ENCODE measurements around the gene PLA2G15. TPM values are rescaled to one million over a fixed set of nuclear protein-coding genes. Genes with fewer than 3 reads are reported as not detected.

Gene PLA2G15
- total and polyA plus RNA-seq, 2 experiments from 2014 or later: 3.1 to 14.8 TPM

DNA sequence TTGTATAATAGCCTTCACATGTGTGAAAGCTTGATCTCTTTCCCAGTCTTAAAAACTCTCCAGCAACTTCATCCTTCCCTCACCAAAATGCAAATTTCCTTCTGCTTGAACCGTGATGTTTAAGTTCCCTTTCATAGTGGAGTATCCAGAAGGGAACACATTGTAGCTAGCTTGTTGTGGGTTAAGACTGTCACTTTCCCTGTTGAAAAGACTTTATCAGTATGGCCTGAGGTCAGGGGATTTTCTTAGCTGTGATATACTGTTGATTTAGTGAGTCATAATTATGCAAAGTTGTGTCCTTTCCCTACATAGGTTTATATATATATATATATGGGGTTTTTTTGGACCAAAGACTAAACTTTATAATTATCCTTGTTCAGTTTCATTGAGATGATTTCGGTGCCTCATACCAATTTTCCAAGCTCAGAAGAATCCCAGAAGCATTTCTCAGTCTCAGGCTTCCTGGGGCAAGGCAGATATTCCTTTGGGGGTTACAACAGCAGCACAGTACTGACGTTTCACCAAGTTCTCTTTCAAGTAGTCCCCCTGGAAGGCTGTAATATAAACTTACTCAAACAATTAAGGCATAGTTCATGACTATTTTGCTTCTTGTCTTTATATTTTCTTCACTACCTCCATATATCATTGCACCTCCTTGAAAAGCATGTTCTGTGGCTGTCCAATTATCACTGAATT, 44.9 kb upstream of the PLA2G15 start:
- peaks cover 7% of the 10 kb centered on the region; the same call in 1 of the 2 replicates for H4K20me1 ChIP-seq (replicated peaks; ENCODE audit: insufficient read depth)
- DNase-seq (ENCODE audit: low spot score): no peak

More for the DNA sequence above, 44.9 kb upstream of the PLA2G15 start:
- peaks cover 1% of the 10 kb centered on the region for H3K27me3 Mint-ChIP-seq (ENCODE audit: insufficient read depth, low read depth, poor library complexity)
- no peaks in the 10 kb centered on the region for H3K9me3 Mint-ChIP-seq
- no peak for ATAC-seq
- H3K27ac ChIP-seq (ENCODE audit: low read depth): no peak overlapping the region
- H2AFZ ChIP-seq: no peak overlapping the region
- H3K9me2 ChIP-seq (ENCODE audit: insufficient read depth): no peaks in the 10 kb centered on the region
- TF ChIP-seq EZH2 (IDR thresholded peaks at IDR 0.05; ENCODE audit: low read depth, unreplicated experiment) (no peak), JUNB (IDR thresholded peaks at IDR 0.05; ENCODE audit: unreplicated experiment) (no peak), CREB1 (CRISPR knock-in tag; IDR thresholded peaks at IDR 0.05; ENCODE audit: low read depth) (no peak), ZNF331 (CRISPR knock-in tag; IDR thresholded peaks at IDR 0.05; ENCODE audit: low read depth) (no peak), POLR2AphosphoS5 (IDR thresholded peaks at IDR 0.05; ENCODE audit: low read depth) (no peak), EZH2phosphoT487 (IDR thresholded peaks at IDR 0.05; ENCODE audit: unreplicated experiment) (no peak), STAT1 (IDR thresholded peaks at IDR 0.05; ENCODE audit: unreplicated experiment) (no peak)
- TF ChIP-seq, protein P1, sequence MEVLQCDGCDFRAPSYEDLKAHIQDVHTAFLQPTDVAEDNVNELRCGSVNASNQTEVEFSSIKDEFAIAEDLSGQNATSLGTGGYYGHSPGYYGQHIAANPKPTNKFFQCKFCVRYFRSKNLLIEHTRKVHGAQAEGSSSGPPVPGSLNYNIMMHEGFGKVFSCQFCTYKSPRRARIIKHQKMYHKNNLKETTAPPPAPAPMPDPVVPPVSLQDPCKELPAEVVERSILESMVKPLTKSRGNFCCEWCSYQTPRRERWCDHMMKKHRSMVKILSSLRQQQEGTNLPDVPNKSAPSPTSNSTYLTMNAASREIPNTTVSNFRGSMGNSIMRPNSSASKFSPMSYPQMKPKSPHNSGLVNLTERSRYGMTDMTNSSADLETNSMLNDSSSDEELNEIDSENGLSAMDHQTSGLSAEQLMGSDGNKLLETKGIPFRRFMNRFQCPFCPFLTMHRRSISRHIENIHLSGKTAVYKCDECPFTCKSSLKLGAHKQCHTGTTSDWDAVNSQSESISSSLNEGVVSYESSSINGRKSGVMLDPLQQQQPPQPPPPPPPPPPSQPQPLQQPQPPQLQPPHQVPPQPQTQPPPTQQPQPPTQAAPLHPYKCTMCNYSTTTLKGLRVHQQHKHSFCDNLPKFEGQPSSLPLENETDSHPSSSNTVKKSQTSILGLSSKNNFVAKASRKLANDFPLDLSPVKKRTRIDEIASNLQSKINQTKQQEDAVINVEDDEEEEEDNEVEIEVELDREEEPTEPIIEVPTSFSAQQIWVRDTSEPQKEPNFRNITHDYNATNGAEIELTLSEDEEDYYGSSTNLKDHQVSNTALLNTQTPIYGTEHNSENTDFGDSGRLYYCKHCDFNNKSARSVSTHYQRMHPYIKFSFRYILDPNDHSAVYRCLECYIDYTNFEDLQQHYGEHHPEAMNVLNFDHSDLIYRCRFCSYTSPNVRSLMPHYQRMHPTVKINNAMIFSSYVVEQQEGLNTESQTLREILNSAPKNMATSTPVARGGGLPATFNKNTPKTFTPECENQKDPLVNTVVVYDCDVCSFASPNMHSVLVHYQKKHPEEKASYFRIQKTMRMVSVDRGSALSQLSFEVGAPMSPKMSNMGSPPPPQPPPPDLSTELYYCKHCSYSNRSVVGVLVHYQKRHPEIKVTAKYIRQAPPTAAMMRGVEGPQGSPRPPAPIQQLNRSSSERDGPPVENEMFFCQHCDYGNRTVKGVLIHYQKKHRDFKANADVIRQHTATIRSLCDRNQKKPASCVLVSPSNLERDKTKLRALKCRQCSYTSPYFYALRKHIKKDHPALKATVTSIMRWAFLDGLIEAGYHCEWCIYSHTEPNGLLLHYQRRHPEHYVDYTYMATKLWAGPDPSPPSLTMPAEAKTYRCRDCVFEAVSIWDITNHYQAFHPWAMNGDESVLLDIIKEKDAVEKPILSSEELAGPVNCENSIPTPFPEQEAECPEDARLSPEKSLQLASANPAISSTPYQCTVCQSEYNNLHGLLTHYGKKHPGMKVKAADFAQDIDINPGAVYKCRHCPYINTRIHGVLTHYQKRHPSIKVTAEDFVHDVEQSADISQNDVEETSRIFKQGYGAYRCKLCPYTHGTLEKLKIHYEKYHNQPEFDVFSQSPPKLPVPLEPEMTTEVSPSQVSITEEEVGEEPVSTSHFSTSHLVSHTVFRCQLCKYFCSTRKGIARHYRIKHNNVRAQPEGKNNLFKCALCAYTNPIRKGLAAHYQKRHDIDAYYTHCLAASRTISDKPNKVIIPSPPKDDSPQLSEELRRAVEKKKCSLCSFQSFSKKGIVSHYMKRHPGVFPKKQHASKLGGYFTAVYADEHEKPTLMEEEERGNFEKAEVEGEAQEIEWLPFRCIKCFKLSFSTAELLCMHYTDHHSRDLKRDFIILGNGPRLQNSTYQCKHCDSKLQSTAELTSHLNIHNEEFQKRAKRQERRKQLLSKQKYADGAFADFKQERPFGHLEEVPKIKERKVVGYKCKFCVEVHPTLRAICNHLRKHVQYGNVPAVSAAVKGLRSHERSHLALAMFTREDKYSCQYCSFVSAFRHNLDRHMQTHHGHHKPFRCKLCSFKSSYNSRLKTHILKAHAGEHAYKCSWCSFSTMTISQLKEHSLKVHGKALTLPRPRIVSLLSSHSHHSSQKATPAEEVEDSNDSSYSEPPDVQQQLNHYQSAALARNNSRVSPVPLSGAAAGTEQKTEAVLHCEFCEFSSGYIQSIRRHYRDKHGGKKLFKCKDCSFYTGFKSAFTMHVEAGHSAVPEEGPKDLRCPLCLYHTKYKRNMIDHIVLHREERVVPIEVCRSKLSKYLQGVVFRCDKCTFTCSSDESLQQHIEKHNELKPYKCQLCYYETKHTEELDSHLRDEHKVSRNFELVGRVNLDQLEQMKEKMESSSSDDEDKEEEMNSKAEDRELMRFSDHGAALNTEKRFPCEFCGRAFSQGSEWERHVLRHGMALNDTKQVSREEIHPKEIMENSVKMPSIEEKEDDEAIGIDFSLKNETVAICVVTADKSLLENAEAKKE (CRISPR knock-in tag; IDR thresholded peaks at IDR 0.05): no peak
- TF ChIP-seq, protein P2, sequence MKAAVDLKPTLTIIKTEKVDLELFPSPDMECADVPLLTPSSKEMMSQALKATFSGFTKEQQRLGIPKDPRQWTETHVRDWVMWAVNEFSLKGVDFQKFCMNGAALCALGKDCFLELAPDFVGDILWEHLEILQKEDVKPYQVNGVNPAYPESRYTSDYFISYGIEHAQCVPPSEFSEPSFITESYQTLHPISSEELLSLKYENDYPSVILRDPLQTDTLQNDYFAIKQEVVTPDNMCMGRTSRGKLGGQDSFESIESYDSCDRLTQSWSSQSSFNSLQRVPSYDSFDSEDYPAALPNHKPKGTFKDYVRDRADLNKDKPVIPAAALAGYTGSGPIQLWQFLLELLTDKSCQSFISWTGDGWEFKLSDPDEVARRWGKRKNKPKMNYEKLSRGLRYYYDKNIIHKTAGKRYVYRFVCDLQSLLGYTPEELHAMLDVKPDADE (IDR thresholded peaks at IDR 0.05): no peak
- TF ChIP-seq, protein P3, sequence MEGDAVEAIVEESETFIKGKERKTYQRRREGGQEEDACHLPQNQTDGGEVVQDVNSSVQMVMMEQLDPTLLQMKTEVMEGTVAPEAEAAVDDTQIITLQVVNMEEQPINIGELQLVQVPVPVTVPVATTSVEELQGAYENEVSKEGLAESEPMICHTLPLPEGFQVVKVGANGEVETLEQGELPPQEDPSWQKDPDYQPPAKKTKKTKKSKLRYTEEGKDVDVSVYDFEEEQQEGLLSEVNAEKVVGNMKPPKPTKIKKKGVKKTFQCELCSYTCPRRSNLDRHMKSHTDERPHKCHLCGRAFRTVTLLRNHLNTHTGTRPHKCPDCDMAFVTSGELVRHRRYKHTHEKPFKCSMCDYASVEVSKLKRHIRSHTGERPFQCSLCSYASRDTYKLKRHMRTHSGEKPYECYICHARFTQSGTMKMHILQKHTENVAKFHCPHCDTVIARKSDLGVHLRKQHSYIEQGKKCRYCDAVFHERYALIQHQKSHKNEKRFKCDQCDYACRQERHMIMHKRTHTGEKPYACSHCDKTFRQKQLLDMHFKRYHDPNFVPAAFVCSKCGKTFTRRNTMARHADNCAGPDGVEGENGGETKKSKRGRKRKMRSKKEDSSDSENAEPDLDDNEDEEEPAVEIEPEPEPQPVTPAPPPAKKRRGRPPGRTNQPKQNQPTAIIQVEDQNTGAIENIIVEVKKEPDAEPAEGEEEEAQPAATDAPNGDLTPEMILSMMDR (conservative IDR thresholded peaks at IDR 0.05; ENCODE audit: low read depth in 2 of 2): no peak
- no peak overlapping the region for H3K27ac Mint-ChIP-seq
- H3K4me2 ChIP-seq: no peak overlapping the region
- no peaks in the 10 kb centered on the region for H3K27me3 ChIP-seq (ENCODE audit: insufficient read depth)
- no peaks in the 10 kb centered on the region for H3K4me1 ChIP-seq (ENCODE audit: insufficient read depth)
- no peaks in the 10 kb centered on the region for H3F3A ChIP-seq (replicated peaks; ENCODE audit: low read depth)
- H3K36me3 ChIP-seq (ENCODE audit: insufficient read depth): no peaks in the 10 kb centered on the region
- no peaks in the 10 kb centered on the region for H3K36me3 Mint-ChIP-seq (ENCODE audit: low read depth)
- no peaks in the 10 kb centered on the region for H3K79me2 ChIP-seq (replicated peaks; ENCODE audit: insufficient read depth)
- H3K4me3 ChIP-seq: no peak overlapping the region
- H3K4me1 Mint-ChIP-seq: no peaks in the 10 kb centered on the region
- H3K4me3 Mint-ChIP-seq: no peak overlapping the region

Measured in GM23338 (cell line).